IgD-negative memory B cell (primary cell): ENCODE measurements around the gene RFX2. TPM values are rescaled to one million over a fixed set of nuclear protein-coding genes. Genes with fewer than 3 reads are reported as not detected.

Experiments used
- H3K27ac Mint-ChIP-seq, 3 donors: one replicate each; pipeline ENCODE4 v1.8.0; 2020 to 2022; ENCODE audit warnings: mild to moderate bottlenecking in 3 of 3, mixed read lengths in 3 of 3, moderate library complexity in 1 of 3
- H3K27me3 Mint-ChIP-seq: one replicate; pipeline ENCODE4 v1.8.0; 2021; ENCODE audit warnings: mixed read lengths
- H3K36me3 Mint-ChIP-seq: one replicate; pipeline ENCODE4 v1.8.0; 2020; ENCODE audit warnings: mild to moderate bottlenecking, mixed read lengths
- H3K4me1 Mint-ChIP-seq, 3 donors: one replicate each; pipeline ENCODE4 v1.8.0; 2020 to 2022; ENCODE audit warnings: mixed read lengths in 3 of 3, mild to moderate bottlenecking in 1 of 3
- H3K4me3 Mint-ChIP-seq, 4 donors: one replicate each; pipeline ENCODE4 v1.8.0; 2020 to 2022; ENCODE audit warnings: mild to moderate bottlenecking in 4 of 4, mixed read lengths in 4 of 4, moderate library complexity in 3 of 4
- H3K9me3 Mint-ChIP-seq, 3 donors: one replicate each; pipeline ENCODE4 v1.8.0; 2020 to 2021; ENCODE audit warnings: mixed read lengths in 3 of 3, mild to moderate bottlenecking in 1 of 3
- polyA plus RNA-seq: library from polyadenylated mRNA; unstranded; fragments of 300-500 nt; fragmentation: Illumina TruSeq; gene quantifications from one replicate; pipeline ENCODE4 v1.2.3, GENCODE V29; 2021

RFX2 gene
- polyA plus RNA-seq, 1 donor from 2014 or later, result 3.1 TPM

DNA sequence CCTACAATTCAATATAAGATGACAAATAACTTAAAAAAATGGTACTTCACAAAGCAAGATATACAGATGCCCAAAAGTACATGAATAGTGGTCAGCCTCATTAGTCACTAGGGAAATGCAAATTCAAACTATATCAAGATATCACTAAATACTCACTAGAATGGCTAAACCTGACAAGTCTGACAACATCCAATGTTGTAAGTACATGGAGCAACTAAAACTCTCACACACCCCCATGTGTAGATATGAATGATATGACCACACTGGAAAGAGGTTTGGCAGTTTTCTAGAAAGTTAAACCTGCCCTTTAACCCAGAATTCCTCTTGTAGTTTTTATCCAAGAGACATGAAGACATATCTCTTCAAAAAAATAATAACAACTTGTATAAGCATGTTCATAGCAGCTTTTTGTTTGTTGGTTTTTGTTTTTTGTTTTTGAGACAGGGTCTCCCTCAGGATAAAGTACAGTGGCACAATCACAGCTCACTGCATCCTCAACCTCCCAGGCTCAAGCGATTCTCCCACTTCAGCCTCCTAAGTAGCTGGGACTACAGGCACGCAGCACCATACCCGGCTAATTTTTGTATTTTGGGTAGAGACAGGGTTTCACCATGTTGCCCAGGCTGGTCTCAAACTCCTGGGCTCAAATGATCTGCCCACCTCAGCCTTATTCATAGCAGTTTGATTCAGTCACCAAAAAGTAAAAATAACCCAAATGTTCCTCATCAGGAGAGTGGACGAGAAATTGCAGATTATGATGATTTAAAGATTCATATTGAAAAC, 55.1 kb downstream of the RFX2 start:
- H3K36me3 Mint-ChIP-seq, result peaks cover 3% of the 10 kb centered on the region
- peaks cover 0 to 2% (median 0%) of the 10 kb centered on the region in 3 donors for H3K9me3 Mint-ChIP-seq
- peaks cover 3% of the 10 kb centered on the region for H3K27me3 Mint-ChIP-seq
- H3K27ac Mint-ChIP-seq, result no peak overlapping the region
- no peaks in the 10 kb centered on the region for H3K4me1 Mint-ChIP-seq
- H3K4me3 Mint-ChIP-seq, result no peak overlapping the region

DNA sequence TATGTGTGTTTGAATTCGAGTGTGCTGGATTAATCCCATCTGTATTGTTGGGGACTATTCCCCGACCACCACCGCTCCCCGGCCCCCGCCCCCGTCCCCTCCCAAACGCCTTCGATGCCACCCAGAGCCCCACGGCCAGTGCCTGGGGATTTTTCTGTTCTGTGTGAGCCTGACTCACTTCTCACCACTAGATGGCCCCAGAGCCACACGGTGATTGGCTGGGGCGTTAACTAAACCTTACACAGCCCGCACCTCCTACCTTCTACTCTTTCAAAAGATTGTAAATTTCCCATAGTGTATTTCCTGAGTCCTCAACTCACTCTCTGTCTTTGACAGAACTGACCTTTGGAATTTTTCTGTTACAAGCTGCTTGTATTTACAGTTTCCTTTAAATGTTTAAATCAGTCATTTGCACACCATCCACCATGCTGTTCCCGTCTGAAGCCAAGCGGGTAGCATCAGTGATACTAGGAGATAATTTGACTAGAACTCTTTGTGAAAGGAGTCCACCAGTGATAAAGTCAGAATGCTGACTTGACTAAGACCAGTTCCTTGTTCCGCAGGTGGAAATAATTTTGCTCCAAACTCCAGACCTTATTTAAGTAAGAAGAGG, 61.4 kb downstream of the RFX2 start:
- H3K4me1 Mint-ChIP-seq, result peaks cover 0 to 4% (median 3%) of the 10 kb centered on the region in 3 donors
- peak overlapping the region in 1 of 4 donors; percentile 71 for H3K4me3 Mint-ChIP-seq
- H3K27me3 Mint-ChIP-seq, result peaks cover 5% of the 10 kb centered on the region
- H3K9me3 Mint-ChIP-seq, result no peaks in the 10 kb centered on the region
- peak overlapping the region in 1 of 3 donors; percentile 71 for H3K27ac Mint-ChIP-seq
- peaks cover under 1% of the 10 kb centered on the region for H3K36me3 Mint-ChIP-seq

DNA sequence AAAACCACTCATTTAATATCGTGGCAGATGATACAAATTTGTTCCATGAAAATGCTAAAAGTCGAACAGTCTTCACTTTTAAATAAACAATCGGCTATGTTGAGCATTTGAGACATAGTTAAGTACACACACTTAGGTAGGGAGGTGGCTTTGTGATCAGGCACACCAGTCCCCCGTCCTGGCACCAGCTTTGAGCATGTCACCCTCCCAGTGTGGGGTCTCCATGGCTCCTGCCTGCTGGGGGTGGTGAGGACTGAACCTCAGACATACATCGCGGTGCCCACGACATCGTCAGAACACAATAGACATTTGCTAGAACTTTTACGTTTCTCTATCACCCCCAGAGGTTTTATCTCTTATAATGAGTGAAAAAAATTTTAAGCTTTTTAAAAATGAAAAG, 62.0 kb downstream of the RFX2 start:
- H3K9me3 Mint-ChIP-seq, result no peaks in the 10 kb centered on the region
- H3K36me3 Mint-ChIP-seq, result no peaks in the 10 kb centered on the region
- H3K4me1 Mint-ChIP-seq, result peaks cover 0 to 4% (median 3%) of the 10 kb centered on the region in 3 donors
- peaks cover 5% of the 10 kb centered on the region for H3K27me3 Mint-ChIP-seq
- H3K4me3 Mint-ChIP-seq, result no peak overlapping the region
- H3K27ac Mint-ChIP-seq, result no peak overlapping the region

DNA sequence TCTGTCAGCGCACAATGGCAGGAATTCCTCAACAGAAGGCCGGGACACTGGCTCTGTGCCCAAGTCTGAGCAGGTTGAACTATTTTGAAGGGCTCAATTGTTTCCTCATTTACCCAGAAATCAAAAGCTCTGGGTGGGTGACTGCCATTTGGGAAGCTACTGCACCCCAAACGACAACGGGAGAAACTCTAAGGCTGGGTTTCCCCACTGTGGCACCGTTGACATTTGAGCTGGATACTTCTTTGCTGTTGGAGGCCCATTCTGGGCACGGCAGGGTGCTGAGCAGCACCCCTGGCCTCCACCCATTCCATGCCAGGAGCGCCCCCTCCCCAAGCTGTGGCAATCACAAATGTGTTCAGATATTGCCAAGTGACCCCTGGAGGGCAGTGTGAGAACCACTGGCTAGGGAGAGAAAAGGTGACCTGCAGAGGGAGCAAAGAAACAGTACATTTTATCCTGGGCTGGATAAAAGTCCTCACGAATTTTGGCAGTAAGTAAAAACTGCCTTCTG, 62.5 kb downstream of the RFX2 start:
- Mint-ChIP-seq H3K9me3 (no peaks in the 10 kb centered on the region), H3K4me3 (no peak overlapping the region), H3K36me3 (no peaks in the 10 kb centered on the region), H3K4me1 (peaks cover 0 to 5% (median 4%) of the 10 kb centered on the region in 3 donors), H3K27me3 (peaks cover 5% of the 10 kb centered on the region), H3K27ac (no peak overlapping the region)

DNA sequence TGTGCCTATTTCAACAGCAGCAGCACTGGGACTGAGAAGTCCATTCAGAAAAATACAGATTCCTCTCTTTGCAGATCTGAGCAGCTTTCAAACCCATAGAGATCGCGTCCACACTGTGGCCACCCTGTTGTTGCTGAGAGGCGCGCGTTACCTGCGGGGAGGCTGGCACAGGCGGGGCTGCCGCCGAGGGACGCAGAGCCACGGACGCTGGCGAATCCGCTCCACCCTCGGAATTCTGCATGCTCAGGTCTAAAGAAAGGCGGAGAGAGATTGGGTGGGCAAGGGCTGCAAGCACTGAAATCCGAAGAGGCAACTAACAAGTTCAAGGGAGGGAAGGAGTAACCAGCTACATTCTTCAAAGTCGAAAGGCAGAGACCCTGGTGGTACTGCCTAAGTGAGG, 63.0 kb downstream of the RFX2 start:
- H3K27ac Mint-ChIP-seq, result no peak overlapping the region
- peaks cover 5% of the 10 kb centered on the region for H3K27me3 Mint-ChIP-seq
- H3K9me3 Mint-ChIP-seq, result no peaks in the 10 kb centered on the region
- no peaks in the 10 kb centered on the region for H3K36me3 Mint-ChIP-seq
- no peak overlapping the region for H3K4me3 Mint-ChIP-seq
- H3K4me1 Mint-ChIP-seq, result peaks cover 0 to 5% (median 4%) of the 10 kb centered on the region in 3 donors

DNA sequence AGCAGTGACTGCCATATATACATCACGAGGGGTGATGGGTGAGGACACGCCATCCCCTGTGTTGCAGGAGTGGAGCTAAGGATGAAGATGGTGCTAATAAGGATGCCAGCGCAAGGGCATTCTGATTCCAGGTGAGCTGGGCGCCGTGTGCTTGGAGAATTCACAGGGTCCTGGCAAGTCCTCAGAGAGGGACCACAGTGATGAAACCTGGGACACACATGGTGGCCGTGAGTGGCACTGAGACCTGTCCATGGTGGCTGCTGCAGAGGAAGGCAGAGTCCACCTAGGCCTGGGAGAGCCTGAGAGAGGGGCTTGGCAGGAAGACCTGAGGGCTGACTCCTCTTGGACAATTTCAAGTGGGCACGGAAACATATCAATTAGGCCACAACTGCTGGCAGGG, 65.2 kb downstream of the RFX2 start:
- Mint-ChIP-seq H3K27ac (no peak overlapping the region), H3K27me3 (peaks cover 2% of the 10 kb centered on the region), H3K9me3 (no peaks in the 10 kb centered on the region), H3K36me3 (peaks cover 2% of the 10 kb centered on the region), H3K4me3 (no peak overlapping the region), H3K4me1 (peaks cover 4 to 12% (median 5%) of the 10 kb centered on the region in 3 donors)

DNA sequence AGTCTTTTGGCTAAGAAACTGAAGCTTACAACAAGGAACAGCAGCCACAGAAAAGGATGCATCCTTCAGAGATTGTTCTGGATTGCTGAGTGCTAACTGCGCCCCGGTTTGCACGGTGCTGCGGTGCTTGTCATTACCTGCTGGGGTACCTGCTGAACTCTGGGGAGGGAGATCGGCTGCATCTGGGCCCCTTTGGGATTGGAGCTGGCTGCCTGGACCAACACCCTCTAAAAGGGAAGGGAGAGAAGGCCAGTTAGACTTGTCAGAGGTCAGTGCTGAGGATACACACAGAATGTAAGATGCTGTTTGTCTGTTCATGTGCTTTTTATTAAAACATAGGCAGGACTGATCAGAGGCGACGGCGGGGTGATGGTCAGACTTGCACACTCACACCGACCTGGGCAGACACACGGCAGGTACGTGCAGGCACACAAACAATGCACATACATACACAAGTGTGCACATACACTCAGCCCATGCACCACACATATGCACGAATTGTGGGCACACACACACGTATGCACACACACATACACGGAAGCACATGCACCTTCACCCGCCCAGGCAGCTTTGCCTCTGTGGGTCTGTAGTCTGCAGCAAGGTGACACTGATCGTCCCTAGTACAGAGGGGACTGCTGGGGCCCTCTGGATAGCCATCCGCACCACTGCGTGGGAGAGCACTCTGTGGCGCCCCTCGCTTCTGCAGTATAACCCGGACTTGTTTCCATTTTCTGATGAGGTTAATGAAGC, 66.1 kb downstream of the RFX2 start:
- H3K36me3 Mint-ChIP-seq, result peaks cover 2% of the 10 kb centered on the region
- H3K27ac Mint-ChIP-seq, result no peak overlapping the region
- H3K27me3 Mint-ChIP-seq, result peaks cover 7% of the 10 kb centered on the region
- peaks cover 5 to 15% (median 8%) of the 10 kb centered on the region in 3 donors for H3K4me1 Mint-ChIP-seq
- H3K4me3 Mint-ChIP-seq, result no peak overlapping the region
- H3K9me3 Mint-ChIP-seq, result no peaks in the 10 kb centered on the region

DNA sequence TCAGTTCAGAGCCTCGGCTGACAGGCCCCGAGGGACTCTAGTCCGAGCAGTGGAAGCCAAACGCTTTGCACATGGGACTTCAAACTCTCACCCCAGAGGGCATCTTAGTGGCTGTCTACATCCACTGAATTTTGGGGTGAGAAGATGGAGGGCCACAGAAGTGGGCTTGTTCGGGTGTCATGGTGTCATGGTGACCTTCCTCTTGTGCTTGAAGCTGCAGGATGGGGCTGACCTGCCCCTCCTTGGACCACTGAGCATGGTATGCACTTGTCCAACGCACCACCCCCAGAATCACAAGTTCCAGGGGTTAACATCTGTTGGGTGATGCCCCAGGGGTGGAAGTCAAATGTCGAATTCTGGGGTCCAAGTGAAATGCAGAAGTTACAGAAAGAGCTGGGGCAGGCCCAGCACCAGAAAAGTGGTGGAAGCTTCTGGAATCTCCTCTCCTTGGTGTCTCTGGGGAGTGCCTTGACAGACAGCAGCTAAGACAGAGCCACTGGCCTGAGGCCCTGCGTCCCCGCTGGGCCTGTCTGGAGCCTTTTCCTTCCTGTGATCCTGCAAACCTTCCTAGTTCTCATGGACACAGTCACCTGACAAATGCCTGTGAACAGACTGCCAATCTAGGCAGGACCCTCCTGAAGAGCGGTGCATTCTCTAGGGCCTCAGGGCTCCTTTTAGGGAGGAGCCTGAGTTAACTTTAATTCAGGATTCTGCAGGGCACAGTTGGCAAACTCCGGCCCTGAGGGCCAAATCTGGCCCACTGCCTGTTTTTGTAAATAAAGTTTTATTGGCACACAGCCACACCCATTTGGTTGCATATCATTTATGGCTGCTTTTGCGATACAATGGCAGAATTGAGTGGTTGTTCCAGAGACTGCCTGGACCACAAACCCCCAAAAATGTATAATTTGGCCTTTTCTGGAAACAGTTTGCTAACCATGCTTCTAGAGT, 67.2 kb downstream of the RFX2 start:
- Mint-ChIP-seq H3K4me1 (peaks cover 5 to 16% (median 12%) of the 10 kb centered on the region in 3 donors), H3K27ac (peak overlapping the region in 1 of 3 donors; percentile 53), H3K9me3 (peaks cover 0 to 2% (median 2%) of the 10 kb centered on the region in 3 donors), H3K27me3 (peaks cover 10% of the 10 kb centered on the region), H3K4me3 (no peak overlapping the region), H3K36me3 (peaks cover 2% of the 10 kb centered on the region)

DNA sequence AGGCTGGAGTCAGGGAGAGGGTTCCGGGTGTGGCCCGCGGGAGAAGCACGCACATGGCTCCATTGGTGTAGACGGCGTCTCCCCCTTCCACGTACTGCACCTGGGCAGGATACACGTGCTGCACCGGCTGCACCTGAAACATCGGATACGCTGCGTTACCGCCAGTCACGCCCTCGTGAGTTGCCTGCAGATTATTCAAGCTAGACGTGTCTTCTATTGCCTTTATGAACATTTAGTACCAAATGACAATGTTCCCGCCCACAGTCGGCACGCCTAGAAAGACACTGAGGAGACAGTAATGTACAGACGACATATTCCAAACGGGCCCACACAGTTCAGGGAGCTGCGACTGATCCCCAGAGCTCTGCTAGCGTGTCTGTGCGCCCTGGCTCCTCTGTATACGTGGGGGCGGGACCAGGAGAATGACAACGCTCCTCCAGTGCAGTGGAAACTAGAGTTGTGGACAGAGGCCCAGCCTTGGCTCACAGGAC, 68.3 kb downstream of the RFX2 start:
- Mint-ChIP-seq H3K27me3 (peaks cover 13% of the 10 kb centered on the region), H3K36me3 (peaks cover 2% of the 10 kb centered on the region), H3K4me3 (peak overlapping the region in 2 of 4 donors; percentile 85 to 90), H3K4me1 (peaks cover 5 to 17% (median 13%) of the 10 kb centered on the region in 3 donors), H3K9me3 (peaks cover 0 to 2% (median 2%) of the 10 kb centered on the region in 3 donors), H3K27ac (peak overlapping the region in 1 of 3 donors; percentile 12)

DNA sequence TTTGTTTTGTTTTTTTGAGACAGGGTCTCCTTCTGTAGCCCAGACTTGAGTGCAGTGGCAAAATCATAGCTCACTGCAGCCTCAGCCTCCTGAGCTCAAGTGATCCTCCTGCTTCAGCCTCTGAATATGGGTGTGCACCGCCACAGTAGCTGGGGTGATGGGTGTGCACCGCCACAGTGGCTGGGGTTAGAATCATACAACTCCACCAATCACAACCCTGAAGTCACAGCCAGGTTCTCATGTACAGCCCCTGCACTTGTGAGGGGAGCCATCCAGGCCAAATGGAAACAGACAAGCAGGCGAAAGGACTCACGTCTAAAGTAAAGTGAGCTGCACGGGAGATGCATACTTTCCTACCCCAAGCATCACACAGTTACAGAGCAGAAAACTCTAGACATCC, 69.2 kb downstream of the RFX2 start:
- Mint-ChIP-seq H3K36me3 (peaks cover 2% of the 10 kb centered on the region), H3K4me1 (peaks cover 5 to 17% (median 13%) of the 10 kb centered on the region in 3 donors), H3K27me3 (peaks cover 13% of the 10 kb centered on the region), H3K4me3 (peak overlapping the region in 1 of 4 donors; percentile 17), H3K9me3 (peaks cover 0 to 2% (median 2%) of the 10 kb centered on the region in 3 donors), H3K27ac (no peak overlapping the region)

DNA sequence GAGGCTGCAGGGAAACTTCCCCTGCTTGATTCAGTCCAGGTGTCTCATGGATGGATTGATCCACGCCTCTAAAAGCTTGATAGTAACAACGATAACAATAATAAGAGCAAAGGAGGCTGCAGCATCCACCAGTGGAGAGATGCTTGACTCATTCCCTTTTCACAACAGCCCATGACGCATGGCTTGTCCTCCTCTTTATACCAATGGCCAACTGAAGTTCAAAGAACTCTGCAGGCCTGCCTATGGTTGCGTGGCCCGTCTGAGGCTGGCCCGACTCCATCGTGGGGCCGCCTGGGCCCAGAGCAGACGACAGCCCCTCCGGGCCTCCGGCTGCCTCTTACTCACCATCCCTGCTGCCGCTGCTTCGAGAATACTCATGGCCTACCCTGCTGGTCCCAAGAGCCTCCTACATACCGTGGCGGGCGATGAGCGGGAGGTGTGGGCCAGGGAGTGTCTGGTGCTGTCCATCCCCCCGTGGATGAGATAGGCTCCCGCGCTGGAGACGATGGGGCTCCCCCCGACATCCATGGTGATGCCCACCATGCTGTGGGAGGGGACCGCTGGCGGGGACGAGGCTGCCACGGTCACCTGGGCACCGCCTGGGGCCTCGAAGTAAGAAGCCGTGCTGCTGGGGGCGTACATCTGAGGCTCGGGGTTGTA, 70.6 kb downstream of the RFX2 start:
- H3K27ac Mint-ChIP-seq, result no peak overlapping the region
- peaks cover 13% of the 10 kb centered on the region for H3K27me3 Mint-ChIP-seq
- H3K36me3 Mint-ChIP-seq, result peaks cover 2% of the 10 kb centered on the region
- peaks cover 0 to 2% (median 2%) of the 10 kb centered on the region in 3 donors for H3K9me3 Mint-ChIP-seq
- peak overlapping the region in 2 of 4 donors; percentile 0 to 90 for H3K4me3 Mint-ChIP-seq
- peaks cover 5 to 17% (median 13%) of the 10 kb centered on the region in 3 donors for H3K4me1 Mint-ChIP-seq

DNA sequence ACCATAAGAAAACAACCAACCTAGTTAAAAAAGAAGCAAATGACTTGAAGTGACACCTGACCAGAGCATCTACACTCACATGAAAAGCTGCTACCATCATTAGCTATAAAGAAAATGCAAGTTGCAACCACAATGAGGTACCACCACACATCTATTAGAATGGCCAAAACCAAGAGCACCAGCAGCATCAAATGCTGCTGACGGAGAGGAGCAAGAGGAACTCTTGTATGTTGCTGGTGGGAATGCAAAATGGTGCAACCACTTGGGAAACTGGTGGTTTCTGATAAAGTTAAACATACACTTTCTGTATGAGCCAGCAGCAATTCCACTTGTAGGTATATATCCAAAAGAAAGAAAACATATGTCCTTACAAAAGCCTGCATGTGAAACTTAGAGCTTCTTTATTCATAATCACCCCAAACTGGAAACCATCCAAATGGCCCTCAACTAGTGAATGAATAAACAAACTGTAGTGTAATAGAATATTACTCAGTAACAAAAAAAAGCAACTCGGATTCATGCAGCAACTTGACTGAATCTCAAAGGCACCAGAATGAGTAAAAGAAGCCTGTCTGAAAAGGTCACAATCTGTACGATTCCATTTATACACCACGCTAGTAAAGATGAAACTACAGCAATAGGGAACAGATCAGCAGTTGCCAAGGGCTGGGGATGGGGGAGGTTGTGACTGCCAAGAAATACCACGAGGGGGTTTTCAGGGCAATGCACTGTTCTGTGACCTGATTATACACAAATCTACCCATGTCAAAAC, 71.5 kb downstream of the RFX2 start:
- Mint-ChIP-seq H3K4me1 (peaks cover 5 to 17% (median 13%) of the 10 kb centered on the region in 3 donors), H3K4me3 (peak overlapping the region in 2 of 4 donors; percentile 0 to 90), H3K36me3 (peaks cover 2% of the 10 kb centered on the region), H3K27ac (no peak overlapping the region), H3K9me3 (peaks cover 0 to 2% (median 2%) of the 10 kb centered on the region in 3 donors), H3K27me3 (peaks cover 13% of the 10 kb centered on the region)

DNA sequence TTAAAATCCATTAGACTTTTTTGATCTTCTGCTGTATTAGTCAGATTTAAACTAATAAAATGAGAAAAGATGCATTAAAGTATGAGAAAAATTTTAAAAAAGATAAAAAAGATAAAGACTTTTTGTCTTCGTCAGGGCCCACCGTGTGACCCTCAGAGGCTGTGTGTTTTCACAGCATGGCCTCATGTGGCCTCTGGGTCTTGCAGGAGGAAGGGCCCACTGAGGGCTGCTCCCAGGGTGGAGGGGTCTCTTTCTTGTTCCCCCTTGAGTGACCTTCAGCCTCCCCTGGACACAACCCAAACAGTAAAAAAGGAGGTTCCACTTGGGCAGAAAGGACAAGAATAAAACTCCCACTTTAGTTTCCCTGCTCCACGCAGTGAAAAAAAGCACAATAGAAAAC, 75.3 kb downstream of the RFX2 start:
- Mint-ChIP-seq H3K4me1 (peaks cover 0 to 13% (median 9%) of the 10 kb centered on the region in 3 donors), H3K27ac (no peak overlapping the region), H3K4me3 (no peak overlapping the region), H3K27me3 (peaks cover 13% of the 10 kb centered on the region), H3K9me3 (peaks cover 0 to 2% (median 2%) of the 10 kb centered on the region in 3 donors), H3K36me3 (peaks cover 2% of the 10 kb centered on the region)
